CD4-positive, alpha-beta memory T cell (primary cell): ENCODE measurements around the gene KDM3B. TPM values are rescaled to one million over a fixed set of nuclear protein-coding genes. Genes with fewer than 3 reads are reported as not detected.

Source experiments
- polyA plus RNA-seq, 2 donors: library from polyadenylated mRNA; unstranded; fragments of 300-500 nt; fragmentation: Illumina TruSeq; gene quantifications; one replicate each; pipeline ENCODE4 v1.2.3, GENCODE V29; 2021
- total RNA-seq, 2 experiments: library from RNA; stranded (reverse); gene quantifications; one replicate each; pipeline ENCODE4 v1.2.3, GENCODE V29; 2021

The KDM3B gene
- total and polyA plus RNA-seq, 4 experiments from 2014 or later = 4.1 to 85.6 (median 50.7) TPM

Other genes starting within 250 kb of the KDM3B start
- not detected for gene NME5, start 213.3 kb upstream of the KDM3B start, total RNA-seq
- gene NME5, start 213.3 kb upstream of the KDM3B start, polyA plus RNA-seq = not detected
- 10 to 100 TPM; 93.7 to 97.3 TPM for gene BRD8, start 174.1 kb upstream of the KDM3B start, total RNA-seq
- 10 to 100 TPM; 18.4 to 28.4 TPM for gene BRD8, start 174.1 kb upstream of the KDM3B start, polyA plus RNA-seq
- gene KIF20A, start 173.6 kb upstream of the KDM3B start, total RNA-seq = not detected
- not detected for gene KIF20A, start 173.6 kb upstream of the KDM3B start, polyA plus RNA-seq
- gene CDC23, start 139.4 kb upstream of the KDM3B start, total RNA-seq = 10 to 100 TPM; 31.9 to 32.5 TPM
- gene CDC23, start 139.4 kb upstream of the KDM3B start, polyA plus RNA-seq = 10 to 100 TPM; 25.5 to 26.3 TPM
- gene GFRA3, start 78.1 kb upstream of the KDM3B start, total RNA-seq = not detected
- not detected for gene GFRA3, start 78.1 kb upstream of the KDM3B start, polyA plus RNA-seq
- gene CDC25C, start 20.9 kb upstream of the KDM3B start, total RNA-seq = not detected
- not detected for gene CDC25C, start 20.9 kb upstream of the KDM3B start, polyA plus RNA-seq
- gene FAM53C, start 14.4 kb upstream of the KDM3B start, total RNA-seq = 10 to 100 TPM; 19.3 to 20.4 TPM
- gene FAM53C, start 14.4 kb upstream of the KDM3B start, polyA plus RNA-seq = 10 to 100 TPM; 17.2 to 18.9 TPM
- not detected for gene REEP2, start 86.4 kb downstream of the KDM3B start, total RNA-seq
- under 1 TPM in 1 of 2 donors, not detected in 1; 0.57 TPM for gene REEP2, start 86.4 kb downstream of the KDM3B start, polyA plus RNA-seq
- 1 to 10 TPM; 1.1 TPM for gene EGR1, start 112.8 kb downstream of the KDM3B start, total RNA-seq
- 1 to 10 TPM in 1 of 2 donors, not detected in 1; 1.4 TPM for gene EGR1, start 112.8 kb downstream of the KDM3B start, polyA plus RNA-seq
- gene ETF1, start 190.6 kb downstream of the KDM3B start, total RNA-seq = 10 to 100 TPM; 42.6 to 46.5 TPM
- 10 to 100 TPM; 31.1 to 45.2 TPM for gene ETF1, start 190.6 kb downstream of the KDM3B start, polyA plus RNA-seq
- gene HSPA9, start 222.7 kb downstream of the KDM3B start, total RNA-seq = 100 to 1,000 TPM; 144 to 171 TPM
- gene HSPA9, start 222.7 kb downstream of the KDM3B start, polyA plus RNA-seq = 100 to 1,000 TPM; 144 to 163 TPM